PFSK-1 (cell line): ENCODE results near the gene NEK11.

Experiments
- POLR2AphosphoS5 ChIP-seq: IDR thresholded peaks from 2 replicates; pipeline ENCODE4 v1.6.1; 2012; ENCODE audit warnings: low read depth, mild to moderate bottlenecking, control low read depth, low read length, moderate library complexity
- SIN3A ChIP-seq: IDR thresholded peaks from 2 replicates; pipeline ENCODE4 v1.6.1; 2012; ENCODE audit warnings: mild to moderate bottlenecking, low read length, moderate library complexity, borderline replicate concordance; ENCODE audit not compliant: insufficient read depth
- TAF1 ChIP-seq: IDR thresholded peaks from 2 replicates; pipeline ENCODE4 v1.6.1; 2012; ENCODE audit warnings: low read length, control low read depth, borderline replicate concordance; ENCODE audit not compliant: insufficient read depth
- TF ChIP-seq, protein P1 (sequence below), 2 experiments: IDR thresholded peaks; 2 replicates each; pipeline versions ENCODE4 v1.6.1 to v1.8.0; 2011 to 2012; ENCODE audit warnings: low read depth in 2 of 2, low read length in 2 of 2, control low read depth in 1 of 2, inconsistent platforms in 1 of 2, mild to moderate bottlenecking in 1 of 2, moderate library complexity in 1 of 2; ENCODE audit not compliant: insufficient read depth in 1 of 2

Gene NEK11

DNA sequence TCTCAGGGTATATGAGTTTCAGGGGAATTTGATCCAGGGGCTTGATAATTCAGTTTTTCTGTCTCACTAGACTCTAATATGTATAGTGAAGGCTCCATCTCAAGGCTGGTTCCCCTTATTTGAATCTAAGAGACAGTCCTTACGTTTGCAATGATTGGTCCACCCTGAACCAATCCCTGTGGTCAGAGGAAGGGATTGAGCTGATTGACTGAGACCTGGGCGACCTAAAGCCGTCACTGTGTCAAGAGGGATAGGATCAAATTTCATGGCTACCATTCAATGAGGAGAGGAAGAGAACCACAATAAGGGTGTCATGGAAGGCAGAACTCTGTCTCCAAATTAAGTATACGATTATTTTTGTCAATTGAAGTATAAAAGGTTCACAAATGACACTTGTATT lies 371.2 kb downstream of the NEK11 start:
- no peak for TF ChIP-seq TAF1
- TF ChIP-seq SIN3A, result no peak
- TF ChIP-seq, protein P1, sequence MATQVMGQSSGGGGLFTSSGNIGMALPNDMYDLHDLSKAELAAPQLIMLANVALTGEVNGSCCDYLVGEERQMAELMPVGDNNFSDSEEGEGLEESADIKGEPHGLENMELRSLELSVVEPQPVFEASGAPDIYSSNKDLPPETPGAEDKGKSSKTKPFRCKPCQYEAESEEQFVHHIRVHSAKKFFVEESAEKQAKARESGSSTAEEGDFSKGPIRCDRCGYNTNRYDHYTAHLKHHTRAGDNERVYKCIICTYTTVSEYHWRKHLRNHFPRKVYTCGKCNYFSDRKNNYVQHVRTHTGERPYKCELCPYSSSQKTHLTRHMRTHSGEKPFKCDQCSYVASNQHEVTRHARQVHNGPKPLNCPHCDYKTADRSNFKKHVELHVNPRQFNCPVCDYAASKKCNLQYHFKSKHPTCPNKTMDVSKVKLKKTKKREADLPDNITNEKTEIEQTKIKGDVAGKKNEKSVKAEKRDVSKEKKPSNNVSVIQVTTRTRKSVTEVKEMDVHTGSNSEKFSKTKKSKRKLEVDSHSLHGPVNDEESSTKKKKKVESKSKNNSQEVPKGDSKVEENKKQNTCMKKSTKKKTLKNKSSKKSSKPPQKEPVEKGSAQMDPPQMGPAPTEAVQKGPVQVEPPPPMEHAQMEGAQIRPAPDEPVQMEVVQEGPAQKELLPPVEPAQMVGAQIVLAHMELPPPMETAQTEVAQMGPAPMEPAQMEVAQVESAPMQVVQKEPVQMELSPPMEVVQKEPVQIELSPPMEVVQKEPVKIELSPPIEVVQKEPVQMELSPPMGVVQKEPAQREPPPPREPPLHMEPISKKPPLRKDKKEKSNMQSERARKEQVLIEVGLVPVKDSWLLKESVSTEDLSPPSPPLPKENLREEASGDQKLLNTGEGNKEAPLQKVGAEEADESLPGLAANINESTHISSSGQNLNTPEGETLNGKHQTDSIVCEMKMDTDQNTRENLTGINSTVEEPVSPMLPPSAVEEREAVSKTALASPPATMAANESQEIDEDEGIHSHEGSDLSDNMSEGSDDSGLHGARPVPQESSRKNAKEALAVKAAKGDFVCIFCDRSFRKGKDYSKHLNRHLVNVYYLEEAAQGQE (IDR thresholded peaks at IDR 0.05; ENCODE audit: insufficient read depth in 1 of 2, low read depth in 2 of 2, low read length in 2 of 2), result no peak
- TF ChIP-seq POLR2AphosphoS5, result no peak
